Lung (tissue), 12 donors: Measurements from ENCODE around the gene DCDC1. TPM values are rescaled to one million over a fixed set of nuclear protein-coding genes. Genes with fewer than 3 reads are reported as not detected.
A peak's percentile ranks its signal among the peaks of the same experiment; 100 is the strongest.

Experiments used
- ATAC-seq: fragments of 200-7000 bp; cut with Tn5 transposase; one replicate; pipeline ENCODE4 v1.9.1; 2020; ENCODE audit warnings: moderate number of reproducible peaks; ENCODE audit not compliant: insufficient read depth, low FRiP score
- DNase-seq, 3 donors: peaks; one replicate each; pipeline ENCODE4 v3.0.0-alpha.2; 2013 to 2017
- H3K27ac ChIP-seq, 2 donors: one replicate each; pipeline ENCODE4 v1.5.1; 2013; ENCODE audit warnings: mild to moderate bottlenecking in 2 of 2, moderate library complexity in 2 of 2, control low read depth in 1 of 2, inconsistent platforms in 1 of 2, low read depth in 1 of 2, low read length in 1 of 2
- H3K27me3 ChIP-seq, 3 donors: one replicate each; pipeline ENCODE4 v1.5.1; 2013; ENCODE audit warnings: low read length in 2 of 3; ENCODE audit not compliant: control insufficient read depth in 3 of 3, insufficient read depth in 3 of 3
- H3K36me3 ChIP-seq, 4 donors: one replicate each; pipeline ENCODE4 v1.5.1; 2013; ENCODE audit warnings: low read length in 4 of 4, mild to moderate bottlenecking in 1 of 4, moderate library complexity in 1 of 4; ENCODE audit not compliant: control insufficient read depth in 4 of 4, insufficient read depth in 4 of 4
- H3K4me1 ChIP-seq, 5 donors: one replicate each; pipeline ENCODE4 v1.5.1; 2013; ENCODE audit warnings: low read length in 5 of 5, mild to moderate bottlenecking in 2 of 5, moderate library complexity in 1 of 5; ENCODE audit not compliant: control insufficient read depth in 5 of 5, insufficient read depth in 5 of 5
- H3K4me3 ChIP-seq: one replicate; pipeline ENCODE4 v1.5.1; 2013; ENCODE audit warnings: mild to moderate bottlenecking, control low read depth, moderate library complexity
- H3K9ac ChIP-seq, 2 donors: one replicate each; pipeline ENCODE4 v1.5.1; 2013; ENCODE audit warnings: low read length in 2 of 2, control low read depth in 1 of 2; ENCODE audit not compliant: insufficient read depth in 1 of 2
- H3K9me3 ChIP-seq, 4 donors: one replicate each; pipeline ENCODE4 v1.5.1; 2013; ENCODE audit warnings: low read length in 3 of 4, mild to moderate bottlenecking in 1 of 4, moderate library complexity in 1 of 4; ENCODE audit not compliant: control insufficient read depth in 4 of 4, insufficient read depth in 3 of 4
- CTCF ChIP-seq: IDR thresholded peaks from 2 replicates; pipeline ENCODE4 v1.5.1; 2012; ENCODE audit warnings: mild to moderate bottlenecking; ENCODE audit errors: control extremely low read depth, extremely low read depth
- WGBS, 2 donors: extraction: QIAGEN DNeasy Blood & Tissue Kit; methylation state at CpG; one replicate each; pipeline ENCODE4 v1.1.7; 2013; 5-methylcytosine and 5-hydroxymethylcytosine counted together
- polyA plus RNA-seq, 2 donors: library from polyadenylated mRNA; stranded (reverse); fragments of 200-250 nt; gene quantifications; one replicate each; pipeline ENCODE4 v1.2.1, GENCODE V29; 2013
- total RNA-seq, 2 donors: library from RNA; depleted of rRNA in 1 of 2; stranded (reverse); fragments of >200 nt in 1 of 2; gene quantifications; one replicate each; pipeline ENCODE4 v1.2.1, GENCODE V29; 2014 to 2021
- donor health status: control.
- donor health status: control.
- donor health status: Bipolar disorder and iron deficiency.
- donor health status: healthy.
- donor health status: DM: yes; HTN: yes; CAD: no.

The DCDC1 gene
- total and polyA plus RNA-seq, 4 donors, result 0.47 to 20.6 (median 4.7) TPM

- no peak for TF ChIP-seq CTCF
- H3K27ac ChIP-seq, result no peak overlapping the region
- no peaks in the 10 kb centered on the region for H3K4me1 ChIP-seq
- no peaks in the 10 kb centered on the region for H3K36me3 ChIP-seq
- H3K9ac ChIP-seq, result no peak overlapping the region
- no peaks in the 10 kb centered on the region for H3K9me3 ChIP-seq
- ATAC-seq (no peak), DNase-seq (no peak)
- H3K27me3 ChIP-seq, result no peaks in the 10 kb centered on the region
- 44% methylated on average over 3 of the region's 3 CpGs for WGBS, 2 donors
- no peak overlapping the region for H3K4me3 ChIP-seq
These were observed 447.7 kb downstream of the DCDC1 start for GRCh38 chr11:30921811-30922210.

- no peaks in the 10 kb centered on the region for H3K9me3 ChIP-seq
- no peak overlapping the region for H3K9ac ChIP-seq
- peak in 1 of 3 donors; percentile 18 for DNase-seq
- H3K36me3 ChIP-seq, result no peaks in the 10 kb centered on the region
- 28 to 34% methylated on average over 8 of the region's 8 CpGs for WGBS, 2 donors
- ATAC-seq, result no peak
- TF ChIP-seq CTCF, result no peak
- H3K4me1 ChIP-seq, result no peaks in the 10 kb centered on the region
- no peaks in the 10 kb centered on the region for H3K27me3 ChIP-seq
- no peak overlapping the region for H3K4me3 ChIP-seq
- H3K27ac ChIP-seq, result no peak overlapping the region
These were observed 450.0 kb downstream of the DCDC1 start for GRCh38 chr11:30919389-30920152.

GRCh38 chr11:30917859-30918478, 451.6 kb downstream of the DCDC1 start:
- H3K36me3 ChIP-seq, result no peaks in the 10 kb centered on the region
- no peak overlapping the region for H3K9ac ChIP-seq
- 17 to 18% methylated on average over 6 of the region's 6 CpGs for WGBS, 2 donors
- H3K9me3 ChIP-seq, result no peaks in the 10 kb centered on the region
- ATAC-seq (no peak), DNase-seq (peak in 2 of 3 donors; percentile 88)
- H3K4me3 ChIP-seq, result no peak overlapping the region
- H3K27ac ChIP-seq, result no peak overlapping the region
- no peaks in the 10 kb centered on the region for H3K4me1 ChIP-seq
- TF ChIP-seq CTCF, result peak; percentile 28
- no peaks in the 10 kb centered on the region for H3K27me3 ChIP-seq
